IMR-90 (cell line): ENCODE measurements around the gene DLX3. TPM values are rescaled to one million over a fixed set of nuclear protein-coding genes. Genes with fewer than 3 reads are reported as not detected.

Experiments used
- ATAC-seq: fragments of 200-7000 bp; cut with Tn5 transposase; 2 replicates; pipeline ENCODE4 v1.9.1; 2020; ENCODE audit warnings: low read depth, mild to moderate bottlenecking, moderate library complexity
- BruUV-seq: library from RNA; stranded (reverse); fragments of 400-500 nt; replicated peaks from 2 replicates; lab custom pipeline; 2021; lab: Mats Ljungman, UMichigan
- CTCF ChIA-PET: fragments of 300-600 bp; formaldehyde crosslinking; extraction: SDS; loops from one replicate; lab custom pipeline; 2021; ENCODE audit warnings: antibody characterized with exemption; lab: Yijun Ruan, JAX
- POLR2A ChIA-PET: fragments of 300-600 bp; sonication (Branson Sonifier 250); formaldehyde crosslinking; loops from one replicate; lab custom pipeline; 2022; ENCODE audit warnings: antibody characterized with exemption; ENCODE audit not compliant: unreplicated experiment; lab: Charles Lee
- DNase-seq: peaks from one replicate; pipeline ENCODE4 v3.0.0; 2013
- H2AFZ ChIP-seq: replicated peaks from 2 replicates; pipeline ENCODE3; 2013; ENCODE audit warnings: low read length, mild to moderate bottlenecking; ENCODE audit not compliant: poor library complexity
- H2AK5ac ChIP-seq: 2 replicates; pipeline ENCODE4 v1.6.1; 2013; ENCODE audit warnings: low read depth, low read length, inconsistent platforms
- H2AK9ac ChIP-seq: replicated peaks from 2 replicates; pipeline ENCODE3; 2013; ENCODE audit warnings: mild to moderate bottlenecking, low read depth, low read length, moderate library complexity; ENCODE audit not compliant: poor library complexity
- H2BK120ac ChIP-seq: 2 replicates; pipeline ENCODE4 v1.6.1; 2013; ENCODE audit warnings: low read depth, low read length, inconsistent platforms
- H2BK15ac ChIP-seq: 3 replicates; pipeline ENCODE4 v1.6.1; 2013; ENCODE audit warnings: low read depth, low read length, inconsistent platforms
- H2BK20ac ChIP-seq: 2 replicates; pipeline ENCODE4 v1.6.1; 2013; ENCODE audit warnings: low read depth, mild to moderate bottlenecking, inconsistent platforms, low read length, moderate library complexity
- H2BK5ac ChIP-seq: 2 replicates; pipeline ENCODE4 v1.6.1; 2013; ENCODE audit warnings: mild to moderate bottlenecking, low read depth, low read length, inconsistent platforms; ENCODE audit not compliant: poor library complexity, severe bottlenecking
- H3K14ac ChIP-seq: replicated peaks from 2 replicates; pipeline ENCODE4 v1.6.1; 2013; ENCODE audit warnings: low read depth, low read length, inconsistent platforms
- H3K18ac ChIP-seq: 2 replicates; pipeline ENCODE4 v1.6.1; 2013; ENCODE audit warnings: low read depth, low read length, control low read depth
- H3K23ac ChIP-seq: 2 replicates; pipeline ENCODE4 v1.6.1; 2013; ENCODE audit warnings: low read depth, low read length, inconsistent platforms
- H3K27ac ChIP-seq: 2 replicates; pipeline ENCODE4 v1.5.1; 2013; ENCODE audit warnings: mild to moderate bottlenecking, control low read depth, low read length; ENCODE audit not compliant: insufficient read depth
- H3K27me3 ChIP-seq: 2 replicates; pipeline ENCODE4 v1.6.1; 2013; ENCODE audit warnings: low read length; ENCODE audit not compliant: control insufficient read depth, insufficient read depth
- H3K36me3 ChIP-seq: 2 replicates; pipeline ENCODE4 v1.6.1; 2013; ENCODE audit warnings: low read length, mixed read lengths; ENCODE audit not compliant: control insufficient read depth, insufficient read depth
- H3K4ac ChIP-seq: 2 replicates; pipeline ENCODE4 v1.6.1; 2013; ENCODE audit warnings: low read depth, low read length, inconsistent platforms
- H3K4me1 ChIP-seq: 2 replicates; pipeline ENCODE4 v1.6.1; 2013; ENCODE audit warnings: low read length, mixed read lengths; ENCODE audit not compliant: control insufficient read depth, insufficient read depth
- H3K4me2 ChIP-seq: 2 replicates; pipeline ENCODE4 v1.6.1; 2013; ENCODE audit warnings: low read depth, mild to moderate bottlenecking, control low read depth, low read length, moderate library complexity
- H3K4me3 ChIP-seq: 2 replicates; pipeline ENCODE4 v1.5.1; 2013; ENCODE audit warnings: low read depth, mild to moderate bottlenecking, control low read depth, low read length, moderate library complexity; ENCODE audit not compliant: insufficient read depth
- H3K56ac ChIP-seq: 2 replicates; pipeline ENCODE4 v1.6.1; 2013; ENCODE audit warnings: low read length, inconsistent platforms; ENCODE audit not compliant: insufficient read depth; ENCODE audit errors: extremely low read depth
- H3K79me1 ChIP-seq, 2 experiments: 2 replicates each; pipeline ENCODE4 v1.6.1; 2013; ENCODE audit warnings: low read length in 2 of 2, inconsistent platforms in 1 of 2, low read depth in 1 of 2
- H3K9ac ChIP-seq: 2 replicates; pipeline ENCODE4 v1.6.1; 2013; ENCODE audit warnings: low read depth, low read length, control low read depth
- H3K9me1 ChIP-seq: 2 replicates; pipeline ENCODE4 v1.6.1; 2013; ENCODE audit warnings: low read length, inconsistent platforms; ENCODE audit not compliant: insufficient read depth
- H3K9me3 ChIP-seq: 2 replicates; pipeline ENCODE4 v1.6.1; 2013; ENCODE audit warnings: low read length; ENCODE audit not compliant: control insufficient read depth, insufficient read depth
- H4K20me1 ChIP-seq: 2 replicates; pipeline ENCODE4 v1.6.1; 2013; ENCODE audit warnings: low read length, inconsistent platforms; ENCODE audit not compliant: insufficient read depth
- H4K5ac ChIP-seq: 2 replicates; pipeline ENCODE4 v1.6.1; 2013; ENCODE audit warnings: mild to moderate bottlenecking, low read depth, low read length, control low read depth
- H4K8ac ChIP-seq, 2 experiments: 2 replicates each; pipeline ENCODE4 v1.6.1; 2013; ENCODE audit warnings: low read depth in 2 of 2, low read length in 2 of 2, control low read depth in 1 of 2, inconsistent platforms in 1 of 2
- H4K91ac ChIP-seq: 2 replicates; pipeline ENCODE4 v1.6.1; 2013; ENCODE audit warnings: low read depth, low read length, inconsistent platforms; ENCODE audit not compliant: insufficient read depth
- BHLHE40 ChIP-seq: fragments of 150-350 bp; IDR thresholded peaks from 2 replicates; pipeline ENCODE4 v1.6.1; 2016; ENCODE audit warnings: mild to moderate bottlenecking, low read depth, low read length
- MAFK ChIP-seq: IDR thresholded peaks from 2 replicates; pipeline ENCODE4 v1.6.1; 2012; ENCODE audit warnings: low read depth, low read length, improper control_type of control experiment
- POLR2A ChIP-seq: IDR thresholded peaks from 2 replicates; pipeline ENCODE4 v1.6.1; 2012; ENCODE audit warnings: mild to moderate bottlenecking, low read depth, low read length
- RCOR1 ChIP-seq: IDR thresholded peaks from 2 replicates; pipeline ENCODE4 v1.6.1; 2012; ENCODE audit warnings: mild to moderate bottlenecking, low read length, improper control_type of control experiment; ENCODE audit not compliant: insufficient replicate concordance
- WGBS, 2 experiments: methylation state at CpG; one replicate each; pipeline versions ENCODE4 v1.1.5 to v1.1.7; 2013; ENCODE audit warnings: missing lambda C conversion rate in 2 of 2; ENCODE audit not compliant: insufficient read length in 1 of 2; ENCODE audit errors: extremely low coverage in 2 of 2; 5-methylcytosine and 5-hydroxymethylcytosine counted together
- dilution Hi-C: fragments of 300-500 bp; cut with HindIII; formaldehyde crosslinking; loops from one replicate; pipeline ENCODE4 v1.14.3; 2018; ENCODE audit warnings: low sequenced_read_pairs; ENCODE audit not compliant: unreplicated experiment
- in situ Hi-C: fragments of 300-500 bp; cut with MboI; formaldehyde crosslinking; loops from 3 replicates; pipeline ENCODE4 v1.14.3; 2019; ENCODE audit warnings: low sequenced_read_pairs, inconsistent platforms, mixed read lengths
- intact Hi-C: fragments of 100-400 bp; cut with micrococcal nuclease; formaldehyde crosslinking; loops from 2 replicates; pipeline ENCODE4 v1.10.0; 2022
- polyA plus RNA-seq, 3 experiments: library from polyadenylated mRNA; depleted of rRNA; stranded (reverse); fragments of >200 nt; gene quantifications; 2 replicates each; pipeline ENCODE4 v1.2.3, GENCODE V29; 2012; ENCODE audit warnings: low replicate concordance in 1 of 3
- total RNA-seq: library from RNA; depleted of rRNA; stranded (reverse); fragments of >200 nt; gene quantifications from 2 replicates; pipeline ENCODE4 v1.2.3, GENCODE V29; 2012

DLX3 gene
- total and polyA plus RNA-seq, 2 of the 4 experiments (the other 2 are of a cell fraction) = not detected

DNA sequence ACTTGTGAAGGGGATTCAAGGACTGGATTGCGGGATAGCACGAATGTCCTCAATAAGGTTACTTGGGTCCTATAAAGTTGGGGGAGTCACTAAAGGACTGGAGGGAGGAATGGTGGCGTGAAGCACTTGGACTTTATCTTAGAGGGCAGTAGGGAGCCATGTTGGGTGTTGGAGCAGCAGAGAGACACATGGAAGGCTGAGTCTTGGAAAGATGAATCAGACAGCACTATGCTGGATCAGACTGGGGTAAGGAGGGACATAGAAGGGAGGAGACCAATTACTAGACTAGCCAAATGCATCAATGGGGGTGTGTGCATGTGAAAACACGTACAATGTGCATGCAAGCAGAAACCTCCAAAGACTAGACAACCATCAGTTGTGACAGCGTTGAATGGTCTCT is 52.1 kb downstream of the DLX3 start:
- Histone ChIP-seq H2BK5ac (no peak overlapping the region), H3K9me1 (no peaks in the 10 kb centered on the region), H3K9ac (no peak overlapping the region), H2AK5ac (no peak overlapping the region), H3K27ac (no peak overlapping the region), H3K27me3 (peaks cover 83% of the 10 kb centered on the region), H3K9me3 (no peaks in the 10 kb centered on the region), H3K14ac (no peak overlapping the region), H3K4me2 (no peak overlapping the region), H2AFZ (no peak overlapping the region), H4K8ac (no peak overlapping the region), H2BK20ac (no peak overlapping the region), H3K79me1 (no peaks in the 10 kb centered on the region), H3K18ac (no peak overlapping the region), H3K4me1 (no peaks in the 10 kb centered on the region), H4K5ac (no peak overlapping the region), H3K56ac (no peak overlapping the region), H4K20me1 (no peaks in the 10 kb centered on the region), H3K23ac (no peak overlapping the region), H4K91ac (no peak overlapping the region), H3K4ac (no peak overlapping the region), H2AK9ac (no peak overlapping the region), H2BK15ac (no peak overlapping the region), H3K36me3 (no peaks in the 10 kb centered on the region), H3K4me3 (no peak overlapping the region), H2BK120ac (no peak overlapping the region)
- in situ Hi-C loops = no loop called here
- ChIA-PET CTCF (interaction anchor here (2.1 kb wide), 1 partner anchor 9 kb away, joined by 8 read pairs; no protein-coding TSS in a partner anchor), POLR2A (no interaction called here)
- no TSS peak for BruUV-seq
- TF ChIP-seq MAFK (no peak), RCOR1 (no peak), BHLHE40 (no peak), POLR2A (no peak)
- ATAC-seq = no peak
- intact Hi-C loops = no loop called here
- no peak for DNase-seq
- 50% methylated on average over 3 of the region's 5 CpGs; no CpG with 5 or more reads in 1 of the 2 experiments for WGBS, 2 experiments
- dilution Hi-C loops = no loop called here
